Panc1 (cell line): ENCODE results near the gene PLD1. TPM values are rescaled to one million over a fixed set of nuclear protein-coding genes. Genes with fewer than 3 reads are reported as not detected.

ENCODE experiments used
- ATAC-seq: fragments of 200-7000 bp; cut with Tn5 transposase; 2 replicates; pipeline ENCODE4 v1.9.1; 2020; ENCODE audit warnings: mild to moderate bottlenecking, moderate library complexity
- BruUV-seq: library from RNA; stranded (reverse); fragments of 400-500 nt; replicated peaks from 2 replicates; lab custom pipeline; 2021; lab: Mats Ljungman, UMichigan
- CTCF ChIA-PET: fragments of 300-600 bp; sonication (Branson Sonifier 250); formaldehyde crosslinking; loops from one replicate; lab custom pipeline; 2022; ENCODE audit warnings: antibody characterized with exemption; lab: Charles Lee
- POLR2A ChIA-PET: fragments of 300-600 bp; sonication (Branson Sonifier 250); formaldehyde crosslinking; loops from one replicate; lab custom pipeline; 2022; ENCODE audit warnings: antibody characterized with exemption; lab: Charles Lee
- DNase-seq: peaks from one replicate; pipeline ENCODE4 v3.0.0-alpha.2; 2010; ENCODE audit warnings: low read depth, low spot score
- H3K27ac ChIP-seq: 2 replicates; pipeline ENCODE4 v1.5.1; 2011; ENCODE audit warnings: mild to moderate bottlenecking, low read length, inconsistent platforms
- H3K27me3 ChIP-seq: fragments of 200-500 bp; sonication (Bioruptor generic); 2 replicates; pipeline ENCODE4 v1.6.0; 2014; ENCODE audit warnings: low read length, inconsistent platforms; ENCODE audit not compliant: control insufficient read depth, insufficient read depth
- H3K36me3 ChIP-seq: fragments of 200-500 bp; sonication (Bioruptor generic); 2 replicates; pipeline ENCODE4 v1.5.1; 2014; ENCODE audit warnings: inconsistent platforms, mild to moderate bottlenecking, low read length, moderate library complexity; ENCODE audit not compliant: control insufficient read depth, insufficient read depth
- H3K4me1 ChIP-seq: 2 replicates; pipeline ENCODE4 v1.5.1; 2011; ENCODE audit warnings: inconsistent platforms, mild to moderate bottlenecking, low read length, moderate library complexity; ENCODE audit not compliant: control insufficient read depth, insufficient read depth
- H3K4me3 ChIP-seq, 2 experiments: 2 replicates each; pipeline ENCODE4 v1.5.1; 2011 to 2012; ENCODE audit warnings: low read depth in 2 of 2, low read length in 2 of 2, mild to moderate bottlenecking in 2 of 2, inconsistent platforms in 1 of 2, moderate library complexity in 1 of 2
- H3K9me3 ChIP-seq: fragments of 200-500 bp; sonication (Bioruptor generic); 2 replicates; pipeline ENCODE4 v1.5.1; 2014; ENCODE audit warnings: low read depth, mild to moderate bottlenecking, inconsistent platforms, low read length, moderate library complexity; ENCODE audit not compliant: control insufficient read depth, insufficient read depth
- CTCF ChIP-seq: fragments of 450-650 bp; IDR thresholded peaks from 2 replicates; pipeline ENCODE4 v1.5.1; 2017; ENCODE audit warnings: mild to moderate bottlenecking
- POLR2AphosphoS5 ChIP-seq: IDR thresholded peaks from 2 replicates; pipeline ENCODE4 v1.6.1; 2012; ENCODE audit warnings: mild to moderate bottlenecking, low read depth, low read length, moderate library complexity
- REST ChIP-seq, 2 experiments: IDR thresholded peaks; 2 replicates each; pipeline ENCODE4 v1.6.1; 2011 to 2012; ENCODE audit warnings: low read depth in 2 of 2, control low read depth in 1 of 2, low read length in 1 of 2, mild to moderate bottlenecking in 1 of 2, moderate library complexity in 1 of 2; ENCODE audit not compliant: insufficient read depth in 1 of 2
- SIN3A ChIP-seq: IDR thresholded peaks from 2 replicates; pipeline ENCODE4 v1.6.1; 2012; ENCODE audit warnings: low read depth, mild to moderate bottlenecking, low read length, moderate library complexity, borderline replicate concordance; ENCODE audit not compliant: insufficient read depth
- TCF7L2 ChIP-seq: IDR thresholded peaks from 2 replicates; pipeline ENCODE4 v1.6.1; 2011; ENCODE audit warnings: mild to moderate bottlenecking, low read depth, low read length, inconsistent platforms
- in situ Hi-C: cut with HindIII; loops from 2 replicates; pipeline ENCODE4 v1.10.0; 2016; ENCODE audit warnings: low sequenced_read_pairs, low pct_unique_long_range_greater_than_20kb
- intact Hi-C: fragments of 100-400 bp; cut with micrococcal nuclease; formaldehyde crosslinking; loops from one replicate; pipeline ENCODE4 v1.10.0; 2022; ENCODE audit not compliant: unreplicated experiment
- total RNA-seq: library from RNA; stranded (reverse); gene quantifications from one replicate; pipeline ENCODE4 v1.2.1, GENCODE V29; 2021; ENCODE audit not compliant: unreplicated experiment

PLD1 gene
- total RNA-seq, 1 experiment from 2014 or later, result 20.6 TPM

- ATAC-seq, result peak; percentile 6; the same call in 1 of the 2 replicates
- Histone ChIP-seq H3K27me3 (no peaks in the 10 kb centered on the region), H3K27ac (peak overlapping the region; percentile 78), H3K36me3 (no peaks in the 10 kb centered on the region), H3K4me1 (peaks cover 57% of the 10 kb centered on the region), H3K9me3 (no peaks in the 10 kb centered on the region), H3K4me3 (no peak overlapping the region)
- no peak for DNase-seq
- in situ Hi-C loops (no loop called here), intact Hi-C loops (no loop called here)
- ChIA-PET POLR2A (no interaction called here), CTCF (no interaction called here)
- BruUV-seq, result no TSS peak
- TF ChIP-seq REST (IDR thresholded peaks at IDR 0.05; ENCODE audit: insufficient read depth in 1 of 2, low read depth in 2 of 2, low read length in 1 of 2) (no peak), POLR2AphosphoS5 (no peak), TCF7L2 (no peak), CTCF (no peak), SIN3A (no peak)
These were observed 17.8 kb downstream of the PLD1 start for GRCh38 chr3:171792531-171792930.

GRCh38 chr3:171791692-171792076 lies 18.6 kb downstream of the PLD1 start:
- no peak for TF ChIP-seq TCF7L2
- 0 out of 2 replicates have a peak, but pooled peaks have one; percentile 25 for TF ChIP-seq POLR2AphosphoS5
- no TSS peak for BruUV-seq
- peak; percentile 86 for ATAC-seq
- ChIA-PET CTCF (interaction anchor here (1.0 to 1.4 kb wide), 2 partner anchors 19 to 38 kb away, joined by 5 to 6 read pairs; no protein-coding TSS in a partner anchor), POLR2A (interaction anchor here (1.2 kb wide), 1 partner anchor 18 kb away, joined by 6 read pairs; the partner anchor contains the start of gene PLD1)
- DNase-seq, result no peak
- Histone ChIP-seq H3K27ac (peak overlapping the region; percentile 78), H3K4me1 (peaks cover 57% of the 10 kb centered on the region), H3K36me3 (no peaks in the 10 kb centered on the region), H3K4me3 (no peak overlapping the region), H3K9me3 (no peaks in the 10 kb centered on the region), H3K27me3 (no peaks in the 10 kb centered on the region)
- intact Hi-C loops (no loop called here), in situ Hi-C loops (no loop called here)
